ENCODE results near the gene NOL7.

- no peak; the same call in 1 of the 2 replicates for TF ChIP-seq REST (IDR thresholded peaks at IDR 0.05; ENCODE audit: low read depth)
- TF ChIP-seq TCF12 (IDR thresholded peaks at IDR 0.05; ENCODE audit: low read depth), result peak; percentile 73
Observed at GRCh38 chr6:13614926-13615791, at the start of gene NOL7.
